Astrocyte of the spinal cord (primary cell): ENCODE measurements around the gene SLC22A15.

Source experiments
- DNase-seq: peaks from one replicate; pipeline ENCODE4 v3.0.0; 2011; ENCODE audit warnings: low read depth, low spot score
- H3K4me3 ChIP-seq: 2 replicates; pipeline ENCODE4 v1.5.1; 2011; ENCODE audit warnings: low read depth, mild to moderate bottlenecking, low read length, moderate library complexity
- in situ Hi-C: cut with HindIII; loops from 2 replicates; pipeline ENCODE4 v1.10.0; 2017; ENCODE audit warnings: low sequenced_read_pairs
- TF ChIP-seq, protein P1 (sequence below): IDR thresholded peaks from 2 replicates; pipeline ENCODE4 v1.5.1; 2012; ENCODE audit warnings: low read depth, mild to moderate bottlenecking, low read length, inconsistent platforms

Gene SLC22A15

DNA sequence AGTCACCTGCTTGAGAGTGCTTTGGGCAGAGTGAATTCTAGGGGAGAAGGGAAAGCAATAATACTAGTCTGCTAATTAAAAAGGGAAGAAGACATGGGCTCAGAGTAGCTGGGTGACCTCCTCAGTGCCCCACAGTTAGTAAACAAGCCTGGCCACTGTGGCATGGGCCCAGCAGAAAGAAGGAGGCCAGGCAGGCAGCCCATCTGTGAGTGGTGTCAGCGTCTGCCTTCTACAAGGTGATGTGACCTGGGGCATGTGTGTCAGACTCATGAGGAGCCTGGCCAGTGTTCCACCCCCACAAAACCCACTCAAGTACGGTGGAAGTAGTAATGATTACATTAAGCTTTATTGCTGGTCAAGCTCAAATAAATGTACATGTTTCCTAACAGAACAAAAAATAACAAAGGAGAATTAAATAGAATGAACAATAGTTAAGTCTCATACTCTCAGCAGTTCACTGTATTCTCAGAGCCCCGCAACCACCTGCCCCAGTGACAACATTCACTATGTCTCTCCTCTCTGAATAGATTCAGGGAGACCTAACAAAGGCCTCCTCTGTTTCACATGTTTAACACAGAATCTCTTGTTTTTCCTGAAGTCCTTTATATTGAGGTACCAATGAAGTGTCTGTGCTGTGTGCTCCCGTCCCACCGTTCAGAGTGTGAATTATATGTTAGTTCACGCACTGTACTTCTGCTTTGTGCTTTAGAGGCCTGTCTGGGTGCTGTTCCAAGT, 32.5 kb downstream of the SLC22A15 start:
- no peak for DNase-seq
- TF ChIP-seq, protein P1, sequence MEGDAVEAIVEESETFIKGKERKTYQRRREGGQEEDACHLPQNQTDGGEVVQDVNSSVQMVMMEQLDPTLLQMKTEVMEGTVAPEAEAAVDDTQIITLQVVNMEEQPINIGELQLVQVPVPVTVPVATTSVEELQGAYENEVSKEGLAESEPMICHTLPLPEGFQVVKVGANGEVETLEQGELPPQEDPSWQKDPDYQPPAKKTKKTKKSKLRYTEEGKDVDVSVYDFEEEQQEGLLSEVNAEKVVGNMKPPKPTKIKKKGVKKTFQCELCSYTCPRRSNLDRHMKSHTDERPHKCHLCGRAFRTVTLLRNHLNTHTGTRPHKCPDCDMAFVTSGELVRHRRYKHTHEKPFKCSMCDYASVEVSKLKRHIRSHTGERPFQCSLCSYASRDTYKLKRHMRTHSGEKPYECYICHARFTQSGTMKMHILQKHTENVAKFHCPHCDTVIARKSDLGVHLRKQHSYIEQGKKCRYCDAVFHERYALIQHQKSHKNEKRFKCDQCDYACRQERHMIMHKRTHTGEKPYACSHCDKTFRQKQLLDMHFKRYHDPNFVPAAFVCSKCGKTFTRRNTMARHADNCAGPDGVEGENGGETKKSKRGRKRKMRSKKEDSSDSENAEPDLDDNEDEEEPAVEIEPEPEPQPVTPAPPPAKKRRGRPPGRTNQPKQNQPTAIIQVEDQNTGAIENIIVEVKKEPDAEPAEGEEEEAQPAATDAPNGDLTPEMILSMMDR: no peak
- in situ Hi-C loops: no loop called here
- no peak overlapping the region for H3K4me3 ChIP-seq

DNA sequence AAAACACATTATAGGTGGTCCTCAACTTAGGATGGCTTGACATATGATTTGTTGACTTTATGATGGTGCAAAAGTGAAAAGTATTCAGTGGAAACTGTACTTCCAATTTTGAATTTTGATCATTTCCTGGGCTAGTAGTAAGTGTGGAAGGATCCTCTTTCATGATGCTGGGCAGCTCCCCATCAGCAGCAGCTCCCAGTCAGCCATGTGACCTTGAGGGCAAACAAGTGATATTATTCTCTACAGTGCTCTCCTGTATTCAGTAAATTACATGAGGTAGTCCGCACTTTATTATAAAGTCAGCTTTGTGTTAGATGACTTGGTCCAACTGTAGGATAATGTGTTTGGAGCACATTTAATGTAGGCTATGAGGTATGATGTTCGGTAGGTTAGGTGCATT, 36.4 kb downstream of the SLC22A15 start:
- TF ChIP-seq, protein P1: no peak
- H3K4me3 ChIP-seq: no peak overlapping the region
- DNase-seq: no peak
- in situ Hi-C loops: no loop called here

DNA sequence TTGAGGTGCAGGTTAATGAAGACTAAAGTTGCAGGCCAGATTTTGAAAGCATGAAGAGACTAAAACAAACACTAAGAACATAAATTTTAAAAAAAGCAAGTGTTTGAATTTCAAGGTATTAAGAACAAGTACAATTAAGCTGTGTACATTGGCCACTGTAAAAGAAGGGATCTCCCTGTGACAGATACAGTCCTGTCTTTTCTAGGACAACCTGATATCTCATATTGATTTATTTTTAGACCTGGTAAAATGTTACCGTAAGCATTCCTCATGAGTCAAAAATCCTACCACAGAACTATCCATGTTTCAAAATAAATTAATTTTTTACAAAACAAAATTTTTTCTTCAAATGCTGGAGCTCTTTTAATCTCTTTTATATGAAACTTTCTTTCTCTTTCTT, 39.4 kb downstream of the SLC22A15 start:
- TF ChIP-seq, protein P1: no peak
- H3K4me3 ChIP-seq: no peak overlapping the region
- in situ Hi-C loops: no loop called here
- no peak for DNase-seq

DNA sequence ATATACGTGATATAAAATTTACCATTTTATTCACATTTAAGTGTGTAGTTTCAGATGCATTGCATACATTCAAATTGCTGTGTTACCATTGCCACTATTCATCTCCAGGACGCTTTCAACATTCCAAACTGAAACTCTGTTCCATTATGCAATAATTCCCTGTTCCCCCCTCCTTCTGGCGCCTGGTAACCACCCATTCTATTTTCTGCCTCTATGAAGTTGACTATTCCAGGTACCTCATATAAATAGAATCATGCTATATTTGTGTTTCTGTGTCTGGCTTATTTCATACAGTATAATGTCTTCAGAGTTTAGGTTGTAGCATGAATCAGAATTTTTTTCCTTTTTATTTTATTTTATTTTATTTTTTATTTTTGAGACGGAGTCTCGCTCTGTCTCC, 41.7 kb downstream of the SLC22A15 start:
- TF ChIP-seq, protein P1: no peak
- no peak for DNase-seq
- H3K4me3 ChIP-seq: no peak overlapping the region
- in situ Hi-C loops: no loop called here

DNA sequence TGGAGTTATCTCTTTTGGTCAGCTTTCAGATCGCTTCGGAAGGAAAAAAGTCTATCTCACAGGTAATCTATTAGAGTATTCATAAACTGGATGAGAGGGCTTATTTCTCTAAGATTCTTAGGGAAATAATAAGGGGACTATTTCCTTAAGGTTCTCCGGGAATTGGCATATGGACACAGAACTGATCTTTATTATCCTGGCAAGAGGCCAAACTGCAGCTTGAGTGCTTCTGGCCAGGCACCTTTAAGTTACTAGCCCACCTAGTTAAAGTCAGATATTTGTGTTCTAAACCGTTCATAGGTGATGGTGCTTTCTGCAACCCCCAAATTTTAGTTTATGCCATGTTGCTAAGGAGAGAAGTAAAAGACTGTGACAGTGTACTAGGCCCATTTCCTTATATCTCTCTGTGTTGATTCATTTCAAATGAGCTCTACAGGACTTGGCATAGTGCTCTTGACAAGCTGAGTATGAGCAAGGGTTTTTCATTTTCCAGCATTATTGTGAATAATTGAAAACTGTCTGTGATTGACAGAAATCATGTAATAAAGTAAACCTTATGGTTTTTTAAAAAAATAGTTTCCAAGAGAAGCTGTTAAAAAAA, 43.4 kb downstream of the SLC22A15 start:
- no peak for DNase-seq
- in situ Hi-C loops: no loop called here
- no peak overlapping the region for H3K4me3 ChIP-seq
- TF ChIP-seq, protein P1: no peak

DNA sequence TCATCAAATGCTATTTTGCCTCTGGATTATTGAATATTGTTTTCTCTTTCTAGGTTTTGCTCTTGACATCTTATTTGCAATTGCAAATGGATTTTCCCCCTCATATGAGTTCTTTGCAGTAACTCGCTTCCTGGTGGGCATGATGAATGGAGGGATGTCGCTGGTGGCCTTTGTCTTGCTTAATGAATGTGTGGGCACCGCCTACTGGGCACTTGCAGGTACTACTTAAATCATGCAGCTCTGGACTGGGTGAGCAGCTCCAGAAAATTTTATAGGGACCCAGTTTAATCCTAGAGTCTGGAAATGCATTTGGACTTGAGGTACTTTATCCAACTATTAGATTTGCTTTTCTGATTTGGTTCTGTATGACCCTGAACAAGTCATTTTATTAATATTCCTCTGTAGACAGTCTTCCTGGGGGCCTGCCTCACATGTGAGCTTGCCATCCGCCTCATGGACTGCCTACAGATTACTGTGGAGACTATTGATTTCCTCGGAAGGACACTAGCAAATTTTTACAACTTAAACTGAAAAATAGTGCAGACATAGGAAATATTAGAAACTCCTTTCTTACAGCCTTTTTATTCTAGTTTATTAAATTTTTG, 44.5 kb downstream of the SLC22A15 start:
- H3K4me3 ChIP-seq: no peak overlapping the region
- in situ Hi-C loops: no loop called here
- DNase-seq: peak; percentile 50
- TF ChIP-seq, protein P1: peak; percentile 62
